Upper lobe of left lung (tissue), 4 donors: ENCODE results near the gene PTF1A.

ENCODE experiments used
- POLR2A ChIP-seq, 4 donors: fragments of 450-650 bp; IDR thresholded peaks; one replicate each; pipeline ENCODE4 v1.5.1; 2016 to 2017; ENCODE audit warnings: antibody characterized with exemption in 4 of 4, mild to moderate bottlenecking in 2 of 4
- POLR2AphosphoS5 ChIP-seq, 2 donors: sonication (generic); formaldehyde crosslinking; IDR thresholded peaks; one replicate each; pipeline ENCODE4 v1.5.1; 2017; ENCODE audit warnings: antibody characterized with exemption in 2 of 2
- TF ChIP-seq, protein P1 (sequence below), 6 experiments: fragments of 450-650 bp in 4 of 6; fragments of 200-600 bp in 2 of 6; sonication (generic) in 2 of 6; IDR thresholded peaks; one replicate each; pipeline ENCODE4 v1.5.1; 2016 to 2019; ENCODE audit warnings: antibody characterized with exemption in 6 of 6

DNA sequence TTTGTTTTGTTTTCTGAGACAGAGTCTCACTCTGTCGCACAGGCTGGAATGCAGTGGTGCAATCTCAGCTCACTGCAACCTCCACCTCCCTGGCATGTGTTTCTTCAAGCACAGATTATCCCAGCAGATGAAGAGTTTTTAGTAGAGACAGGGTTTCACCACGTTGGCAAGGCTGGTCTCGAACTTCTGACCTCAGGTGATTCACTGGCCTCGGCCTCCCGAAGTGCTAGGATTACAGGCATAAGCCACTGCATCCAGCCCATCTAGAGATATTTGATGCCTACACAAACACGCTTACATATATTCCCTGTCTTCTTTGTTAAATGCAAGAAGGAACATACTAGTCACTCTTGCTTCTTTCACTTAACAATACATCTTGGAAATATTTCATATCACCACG lies 5.9 kb upstream of the PTF1A start:
- TF ChIP-seq POLR2A (IDR thresholded peaks at IDR 0.05) (no peak), POLR2AphosphoS5 (IDR thresholded peaks at IDR 0.05) (no peak)
- TF ChIP-seq, protein P1, sequence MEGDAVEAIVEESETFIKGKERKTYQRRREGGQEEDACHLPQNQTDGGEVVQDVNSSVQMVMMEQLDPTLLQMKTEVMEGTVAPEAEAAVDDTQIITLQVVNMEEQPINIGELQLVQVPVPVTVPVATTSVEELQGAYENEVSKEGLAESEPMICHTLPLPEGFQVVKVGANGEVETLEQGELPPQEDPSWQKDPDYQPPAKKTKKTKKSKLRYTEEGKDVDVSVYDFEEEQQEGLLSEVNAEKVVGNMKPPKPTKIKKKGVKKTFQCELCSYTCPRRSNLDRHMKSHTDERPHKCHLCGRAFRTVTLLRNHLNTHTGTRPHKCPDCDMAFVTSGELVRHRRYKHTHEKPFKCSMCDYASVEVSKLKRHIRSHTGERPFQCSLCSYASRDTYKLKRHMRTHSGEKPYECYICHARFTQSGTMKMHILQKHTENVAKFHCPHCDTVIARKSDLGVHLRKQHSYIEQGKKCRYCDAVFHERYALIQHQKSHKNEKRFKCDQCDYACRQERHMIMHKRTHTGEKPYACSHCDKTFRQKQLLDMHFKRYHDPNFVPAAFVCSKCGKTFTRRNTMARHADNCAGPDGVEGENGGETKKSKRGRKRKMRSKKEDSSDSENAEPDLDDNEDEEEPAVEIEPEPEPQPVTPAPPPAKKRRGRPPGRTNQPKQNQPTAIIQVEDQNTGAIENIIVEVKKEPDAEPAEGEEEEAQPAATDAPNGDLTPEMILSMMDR (IDR thresholded peaks at IDR 0.05) = no peak
